Adrenal gland (tissue), 12 donors: Measurements from ENCODE around the gene CHST3. TPM values are rescaled to one million over a fixed set of nuclear protein-coding genes. Genes with fewer than 3 reads are reported as not detected.
A peak's percentile ranks its signal among the peaks of the same experiment; 100 is the strongest.

Source experiments
- DNase-seq, 7 donors: peaks; one replicate each; pipeline ENCODE4 v3.0.0-alpha.2; 2019 to 2020
- H3K27ac ChIP-seq, 5 donors: fragments of 200-600 bp; sonication (generic) in 4 of 5; 1 replicate in 3 of 5; 2 replicates in 2 of 5; pipeline versions ENCODE4 v1.5.1 to v1.8.0; 2016 to 2020; ENCODE audit warnings: mild to moderate bottlenecking in 1 of 5
- H3K27me3 ChIP-seq: fragments of 200-600 bp; 2 replicates; pipeline ENCODE4 v1.8.0; 2021
- H3K36me3 ChIP-seq, 2 donors: fragments of 200-600 bp; replicated peaks in 1 of 2; 1 replicate in 1 of 2; 2 replicates in 1 of 2; pipeline versions ENCODE4 v1.5.1 to v1.8.0; 2018 to 2022
- H3K4me1 ChIP-seq, 2 donors: fragments of 200-600 bp; replicated peaks in 1 of 2; 1 replicate in 1 of 2; 2 replicates in 1 of 2; pipeline versions ENCODE4 v1.5.1 to v1.8.0; 2018 to 2021
- H3K4me3 ChIP-seq, 4 donors: fragments of 200-600 bp; sonication (generic) in 3 of 4; one replicate each; pipeline ENCODE4 v1.5.1; 2016 to 2018
- H3K9me3 ChIP-seq, 3 donors: fragments of 200-600 bp; sonication (generic) in 1 of 3; replicated peaks in 1 of 3; 1 replicate in 2 of 3; 2 replicates in 1 of 3; pipeline versions ENCODE4 v1.5.1 to v1.8.0; 2016 to 2021
- POLR2A ChIP-seq, 2 donors: fragments of 450-650 bp; IDR thresholded peaks; one replicate each; pipeline ENCODE4 v1.6.1; 2017; ENCODE audit warnings: antibody characterized with exemption in 2 of 2, mild to moderate bottlenecking in 2 of 2, moderate library complexity in 1 of 2
- WGBS, 4 donors: extraction: QIAGEN DNeasy Blood & Tissue Kit in 2 of 4; methylation state at CpG; one replicate each; pipeline versions ENCODE4 v1.1.5 to v1.1.7; 2013 to 2017; 5-methylcytosine and 5-hydroxymethylcytosine counted together
- intact Hi-C, 2 donors: fragments of 100-400 bp; cut with DNase I; formaldehyde crosslinking; loops; one replicate each; pipeline versions ENCODE4 v1.14.1 to v1.15.0; 2022 to 2023
- polyA plus RNA-seq, 3 donors: library from polyadenylated mRNA; stranded (reverse); fragments of 200-250 nt in 2 of 3; fragments of 350-450 nt in 1 of 3; fragmentation: Illumina TruSeq in 1 of 3; extraction: RNeasy Lipid Tissue Mini Kit (QIAGEN cat#74804) in 1 of 3; gene quantifications; one replicate each; pipeline ENCODE4 v1.2.3, GENCODE V29; 2013 to 2014
- total RNA-seq, 9 donors: library from RNA; depleted of rRNA in 4 of 9; stranded (reverse); fragments of >200 nt in 4 of 9; fragments of 120-200 nt in 1 of 9; fragmentation: NEBNext Ultra II Directional in 1 of 9; extraction: Animal tissue kit (Norgen Biotek cat#: 25700) in 1 of 9; gene quantifications; one replicate each; pipeline versions ENCODE4 v1.1.0 to v1.2.4, GENCODE V29; 2013 to 2023
- TF ChIP-seq, protein P1 (sequence below), 6 experiments: fragments of 450-650 bp in 4 of 6; fragments of 200-600 bp in 2 of 6; sonication (generic) in 1 of 6; IDR thresholded peaks; 1 replicate in 5 of 6; 2 replicates in 1 of 6; pipeline versions ENCODE4 v1.5.1 to v1.8.0; 2016 to 2021; ENCODE audit warnings: antibody characterized with exemption in 6 of 6, mild to moderate bottlenecking in 2 of 6, moderate library complexity in 1 of 6
- donor health status: healthy with polysubstance abuse.
- donor health status: Bipolar disorder and iron deficiency.
- donor health status: DM: yes; HTN: yes; CAD: no.
- donor health status: DM: no; HTN: no; CAD: no.
- donor health status: DM: no; HTN: no; CAD: no.
- donor health status: DM: yes; HTN: yes; CAD: no.

The CHST3 gene
- total and polyA plus RNA-seq, 12 donors: 3.9 to 49.7 (median 32.6) TPM

DNA sequence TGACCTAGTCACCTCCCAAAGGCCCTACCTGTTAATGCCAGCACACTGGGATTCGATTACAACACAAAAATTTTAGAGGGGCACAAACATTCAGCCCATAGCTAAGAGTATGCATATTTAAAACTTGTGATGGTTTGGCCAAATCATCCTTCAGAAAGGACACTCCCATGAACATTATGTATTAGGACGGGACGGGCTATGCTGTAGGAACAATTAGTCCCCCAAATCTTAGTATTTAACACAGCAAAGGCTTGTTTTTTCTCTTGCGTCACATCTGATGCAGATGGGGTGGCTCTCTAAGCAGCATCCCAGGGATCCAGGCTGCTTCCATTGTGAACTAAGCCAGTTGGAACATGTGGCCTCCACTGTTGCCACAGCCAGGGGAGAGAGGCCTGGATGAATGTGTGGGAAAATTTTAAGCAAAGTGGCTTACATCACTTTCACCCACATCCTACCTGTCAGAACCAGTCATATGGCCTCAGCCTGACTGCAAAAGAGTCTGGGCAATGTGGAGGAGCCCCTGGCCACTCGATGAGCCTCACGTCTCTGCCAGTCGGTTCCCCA lies 26.6 kb downstream of the CHST3 start:
- no peak overlapping the region for H3K4me3 ChIP-seq
- H3K27me3 ChIP-seq: no peaks in the 10 kb centered on the region
- H3K27ac ChIP-seq: peak overlapping the region in 2 of 5 donors; percentile 18 to 20
- peaks cover 26 to 31% of the 10 kb centered on the region in 2 donors for H3K4me1 ChIP-seq
- TF ChIP-seq, protein P1, sequence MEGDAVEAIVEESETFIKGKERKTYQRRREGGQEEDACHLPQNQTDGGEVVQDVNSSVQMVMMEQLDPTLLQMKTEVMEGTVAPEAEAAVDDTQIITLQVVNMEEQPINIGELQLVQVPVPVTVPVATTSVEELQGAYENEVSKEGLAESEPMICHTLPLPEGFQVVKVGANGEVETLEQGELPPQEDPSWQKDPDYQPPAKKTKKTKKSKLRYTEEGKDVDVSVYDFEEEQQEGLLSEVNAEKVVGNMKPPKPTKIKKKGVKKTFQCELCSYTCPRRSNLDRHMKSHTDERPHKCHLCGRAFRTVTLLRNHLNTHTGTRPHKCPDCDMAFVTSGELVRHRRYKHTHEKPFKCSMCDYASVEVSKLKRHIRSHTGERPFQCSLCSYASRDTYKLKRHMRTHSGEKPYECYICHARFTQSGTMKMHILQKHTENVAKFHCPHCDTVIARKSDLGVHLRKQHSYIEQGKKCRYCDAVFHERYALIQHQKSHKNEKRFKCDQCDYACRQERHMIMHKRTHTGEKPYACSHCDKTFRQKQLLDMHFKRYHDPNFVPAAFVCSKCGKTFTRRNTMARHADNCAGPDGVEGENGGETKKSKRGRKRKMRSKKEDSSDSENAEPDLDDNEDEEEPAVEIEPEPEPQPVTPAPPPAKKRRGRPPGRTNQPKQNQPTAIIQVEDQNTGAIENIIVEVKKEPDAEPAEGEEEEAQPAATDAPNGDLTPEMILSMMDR (IDR thresholded peaks at IDR 0.05): no peak
- TF ChIP-seq POLR2A (IDR thresholded peaks at IDR 0.05): no peak
- no peaks in the 10 kb centered on the region for H3K9me3 ChIP-seq
- H3K36me3 ChIP-seq: no peaks in the 10 kb centered on the region
- no peak for DNase-seq
- intact Hi-C loops: no loop called here
- 92 to 94% (median 93%) methylated on average over 6 to 7 of the region's 7 CpGs for WGBS, 4 donors

GRCh38 chr10:71995449-71995848 lies 31.3 kb downstream of the CHST3 start:
- Histone ChIP-seq H3K36me3 (no peaks in the 10 kb centered on the region), H3K9me3 (no peaks in the 10 kb centered on the region), H3K4me3 (no peak overlapping the region), H3K4me1 (peaks cover 44 to 54% of the 10 kb centered on the region in 2 donors), H3K27me3 (no peaks in the 10 kb centered on the region), H3K27ac (peak overlapping the region in 4 of 5 donors; percentile 4 to 71 (median 50))
- 85 to 95% (median 93%) methylated on average over 3 of the region's 3 CpGs for WGBS, 4 donors
- intact Hi-C loops: no loop called here
- TF ChIP-seq, protein P1 (IDR thresholded peaks at IDR 0.05): no peak
- TF ChIP-seq POLR2A (IDR thresholded peaks at IDR 0.05): no peak
- DNase-seq: no peak

GRCh38 chr10:71995887-71996575 lies 31.8 kb downstream of the CHST3 start:
- intact Hi-C loops: no loop called here
- H3K9me3 ChIP-seq: no peaks in the 10 kb centered on the region
- peak overlapping the region in 4 of 5 donors; percentile 4 to 71 (median 50) for H3K27ac ChIP-seq
- 28 to 35% (median 31%) methylated on average over 6 of the region's 6 CpGs for WGBS, 4 donors
- no peak for TF ChIP-seq POLR2A (IDR thresholded peaks at IDR 0.05)
- TF ChIP-seq, protein P1 (IDR thresholded peaks at IDR 0.05): no peak
- no peaks in the 10 kb centered on the region for H3K36me3 ChIP-seq
- DNase-seq: no peak
- peaks cover 50 to 60% of the 10 kb centered on the region in 2 donors for H3K4me1 ChIP-seq
- H3K4me3 ChIP-seq: no peak overlapping the region
- no peaks in the 10 kb centered on the region for H3K27me3 ChIP-seq

DNA sequence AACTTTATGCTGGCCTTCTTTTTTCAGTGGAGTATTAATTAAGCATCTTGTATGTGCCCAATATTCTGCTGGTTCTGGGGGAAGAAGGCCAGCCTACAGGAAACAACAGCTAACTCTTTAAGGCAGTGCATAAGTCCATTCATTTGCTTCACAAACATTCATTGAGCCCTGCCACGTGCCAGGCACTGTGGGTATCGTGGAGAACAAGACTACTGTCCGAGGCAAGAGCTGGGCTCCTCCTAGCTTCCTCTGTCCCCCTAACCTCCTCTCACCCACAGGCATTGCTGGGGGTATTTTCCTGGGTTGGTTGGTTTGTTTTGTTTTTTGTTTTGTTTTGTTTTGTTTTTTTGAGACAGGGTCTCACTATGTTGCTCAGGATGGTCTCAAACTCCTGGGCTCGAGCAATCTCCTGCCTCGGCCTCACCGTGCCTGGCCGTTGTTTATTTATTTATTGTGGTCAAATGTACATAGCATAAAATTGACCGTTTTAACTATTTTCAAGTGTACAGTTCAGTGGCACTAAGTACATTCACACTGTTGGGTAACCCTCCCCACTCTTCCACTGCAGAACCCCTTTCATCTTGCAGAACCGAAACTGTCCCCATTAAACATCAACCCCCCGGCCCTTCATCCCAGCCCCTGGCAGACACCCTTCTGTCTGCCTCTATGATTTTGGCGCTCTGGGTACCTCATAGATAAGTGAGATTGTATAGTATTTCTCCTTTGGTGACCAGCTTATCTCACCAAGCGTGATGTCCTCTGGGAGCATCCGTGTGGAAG lies 32.6 kb downstream of the CHST3 start:
- Histone ChIP-seq H3K36me3 (no peaks in the 10 kb centered on the region), H3K4me1 (peaks cover 55 to 65% of the 10 kb centered on the region in 2 donors), H3K27ac (peak overlapping the region in 3 of 5 donors; percentile 50 to 80 (median 71)), H3K4me3 (no peak overlapping the region), H3K9me3 (no peaks in the 10 kb centered on the region), H3K27me3 (no peaks in the 10 kb centered on the region)
- intact Hi-C loops: no loop called here
- no peak for TF ChIP-seq POLR2A (IDR thresholded peaks at IDR 0.05)
- TF ChIP-seq, protein P1 (IDR thresholded peaks at IDR 0.05): no peak
- no peak for DNase-seq
- 76 to 85% (median 82%) methylated on average over 13 of the region's 13 CpGs for WGBS, 4 donors
